ENCODE measurements around the gene PRKD2.
"Not testable (repeated sequence)": the region's sequence is repeated elsewhere in the genome, so short reads cannot be mapped to it uniquely, and the experiment has no call there.

The PRKD2 gene

DNA sequence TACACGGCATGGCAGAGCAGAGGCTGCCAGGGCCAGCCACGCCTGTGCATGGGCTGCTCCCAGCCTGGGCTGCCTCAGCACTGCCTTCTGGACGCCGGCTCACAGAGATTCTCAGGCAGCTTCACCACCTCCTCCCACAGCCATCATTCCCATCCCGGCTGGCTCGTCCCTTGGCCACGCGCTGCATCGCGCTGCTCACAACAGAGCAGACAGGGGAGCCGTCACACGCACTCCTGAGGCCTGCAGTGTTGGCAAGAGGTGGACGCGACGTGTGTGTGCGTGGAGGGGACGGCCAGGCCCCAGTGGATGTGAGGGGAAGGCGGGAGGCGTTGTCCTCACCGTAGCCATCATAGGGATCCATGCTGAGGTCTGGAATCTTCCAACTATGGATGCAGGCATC lies 7.6 kb upstream of the PRKD2 start:
- no peak for DNase-seq (ENCODE audit: low read depth)

DNA sequence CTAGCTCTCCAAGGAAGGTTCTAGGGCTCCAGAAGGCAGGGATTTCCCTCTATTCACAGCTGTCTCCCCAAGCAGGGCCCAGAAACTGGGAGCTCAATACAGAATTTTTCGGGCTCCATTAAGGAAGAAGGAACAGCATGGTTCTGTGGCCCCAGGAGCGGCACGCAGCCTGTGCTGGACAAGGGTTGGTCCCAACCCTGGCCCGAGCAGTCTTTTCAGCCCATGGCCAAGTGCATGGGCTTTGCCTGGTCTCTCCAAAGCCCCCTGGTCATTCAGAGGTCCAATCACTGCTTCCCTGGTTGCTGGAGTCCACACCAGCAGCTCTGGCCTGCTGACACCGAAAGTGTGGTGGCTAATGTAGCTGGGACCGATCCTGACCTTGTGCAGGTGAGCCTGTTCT lies 6.6 kb upstream of the PRKD2 start:
- DNase-seq (ENCODE audit: low read depth) = no peak

DNA sequence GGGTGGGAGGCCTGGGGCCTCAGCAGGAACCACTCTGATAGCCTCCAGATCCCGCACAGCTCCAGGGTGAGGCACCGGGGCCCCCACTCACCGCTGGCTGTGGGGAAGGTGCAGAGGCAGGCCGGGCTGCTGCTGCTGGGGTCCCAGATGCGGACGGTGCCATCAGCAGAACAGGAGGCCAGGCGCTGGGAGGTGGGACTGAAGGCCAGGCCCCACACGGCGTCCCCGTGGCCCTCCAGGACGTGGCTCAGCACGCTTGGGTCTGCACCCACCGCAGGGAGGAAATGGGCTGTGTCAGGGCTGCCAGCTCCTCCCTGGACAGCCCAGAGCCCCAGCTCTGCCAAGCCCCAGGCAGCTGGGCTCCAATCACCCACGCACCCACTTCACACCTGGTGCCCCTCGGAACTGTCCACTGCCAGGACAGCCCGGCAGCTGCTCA lies 6.1 kb upstream of the PRKD2 start:
- DNase-seq (ENCODE audit: low read depth) = no peak

DNA sequence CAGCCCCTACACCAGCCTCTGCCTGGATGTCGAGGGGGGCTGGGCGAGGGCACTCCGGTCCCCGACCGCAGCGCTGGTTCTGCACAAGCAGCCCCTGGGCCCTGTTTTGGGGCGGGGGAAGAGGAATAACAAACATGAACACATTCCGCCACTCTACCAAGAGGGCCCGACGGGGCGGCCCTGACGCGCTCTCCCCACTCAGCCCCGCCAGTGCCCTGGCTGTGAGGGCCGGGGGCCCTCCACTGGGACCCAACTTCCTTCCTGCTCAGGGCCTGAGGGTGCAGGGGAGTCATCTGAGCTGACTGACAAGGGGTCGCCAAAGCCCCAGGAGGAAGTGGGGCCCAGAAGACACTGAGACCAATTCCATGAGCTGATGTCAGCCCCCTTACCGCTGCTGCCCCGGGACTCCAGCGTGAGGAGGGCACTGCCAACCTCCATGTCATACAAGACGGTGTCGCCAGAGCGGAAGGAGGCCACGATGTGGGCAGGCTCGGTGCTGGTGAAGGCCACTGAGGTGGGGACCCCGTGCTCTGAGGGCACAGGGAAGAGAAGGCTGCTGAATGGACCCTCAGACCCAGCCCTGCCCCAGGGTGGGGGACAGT lies 5.6 kb upstream of the PRKD2 start:
- no peak for DNase-seq (ENCODE audit: low read depth)

DNA sequence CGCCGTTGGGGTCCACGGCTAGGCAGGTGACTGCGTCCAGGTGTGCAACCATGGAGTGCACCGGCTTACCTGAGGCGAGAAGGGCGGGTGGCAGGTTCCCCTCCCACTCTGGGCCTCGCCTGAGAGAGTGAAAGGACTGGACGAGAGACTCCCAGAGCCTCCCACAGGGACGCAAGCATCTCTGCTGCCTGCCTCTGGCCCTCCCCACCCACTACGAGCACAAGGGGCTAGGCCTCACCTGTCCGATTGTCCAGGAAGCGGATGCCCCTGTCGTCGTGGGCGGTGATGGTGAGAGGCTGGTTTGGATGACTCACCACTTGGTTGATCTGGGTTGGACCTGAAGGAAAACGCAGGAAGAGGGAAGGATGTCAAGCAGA lies 5.1 kb upstream of the PRKD2 start:
- DNase-seq (ENCODE audit: low read depth) = no peak

DNA sequence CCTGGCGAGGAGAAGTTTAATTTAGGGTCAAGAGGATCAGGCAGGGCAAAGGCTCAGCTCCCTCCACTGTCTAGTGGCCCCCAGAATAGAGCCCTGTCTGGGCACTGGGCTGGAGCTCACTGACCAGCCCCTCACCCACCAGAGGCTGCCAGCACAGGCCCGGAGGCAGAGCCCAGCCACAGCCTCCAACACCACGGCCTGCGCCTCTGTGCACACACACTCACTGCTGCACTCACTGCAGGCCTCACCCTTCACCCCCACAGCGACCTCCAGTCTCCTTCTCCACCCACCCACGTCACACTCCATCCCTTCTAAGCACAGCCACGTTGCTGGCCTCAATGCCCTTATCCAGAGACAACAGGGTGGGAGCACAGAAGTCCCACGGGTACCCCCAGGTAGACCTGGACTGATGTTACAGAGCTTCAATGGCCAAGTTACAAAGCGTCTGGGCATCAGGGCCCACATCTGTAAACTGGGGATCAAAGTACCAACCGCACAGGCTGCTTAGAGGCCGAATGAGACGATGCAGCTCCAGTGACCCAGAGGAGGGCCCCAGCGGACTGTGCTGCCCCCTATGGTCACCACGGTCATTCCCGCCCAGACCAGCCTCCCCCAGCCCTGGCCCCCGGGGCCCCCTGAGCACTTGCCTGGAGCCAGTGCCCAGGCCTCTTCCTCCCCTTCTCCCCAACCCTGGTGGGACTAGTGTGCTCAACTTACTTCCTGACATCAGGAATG lies 4.5 kb upstream of the PRKD2 start:
- DNase-seq (ENCODE audit: low read depth) = no peak

DNA sequence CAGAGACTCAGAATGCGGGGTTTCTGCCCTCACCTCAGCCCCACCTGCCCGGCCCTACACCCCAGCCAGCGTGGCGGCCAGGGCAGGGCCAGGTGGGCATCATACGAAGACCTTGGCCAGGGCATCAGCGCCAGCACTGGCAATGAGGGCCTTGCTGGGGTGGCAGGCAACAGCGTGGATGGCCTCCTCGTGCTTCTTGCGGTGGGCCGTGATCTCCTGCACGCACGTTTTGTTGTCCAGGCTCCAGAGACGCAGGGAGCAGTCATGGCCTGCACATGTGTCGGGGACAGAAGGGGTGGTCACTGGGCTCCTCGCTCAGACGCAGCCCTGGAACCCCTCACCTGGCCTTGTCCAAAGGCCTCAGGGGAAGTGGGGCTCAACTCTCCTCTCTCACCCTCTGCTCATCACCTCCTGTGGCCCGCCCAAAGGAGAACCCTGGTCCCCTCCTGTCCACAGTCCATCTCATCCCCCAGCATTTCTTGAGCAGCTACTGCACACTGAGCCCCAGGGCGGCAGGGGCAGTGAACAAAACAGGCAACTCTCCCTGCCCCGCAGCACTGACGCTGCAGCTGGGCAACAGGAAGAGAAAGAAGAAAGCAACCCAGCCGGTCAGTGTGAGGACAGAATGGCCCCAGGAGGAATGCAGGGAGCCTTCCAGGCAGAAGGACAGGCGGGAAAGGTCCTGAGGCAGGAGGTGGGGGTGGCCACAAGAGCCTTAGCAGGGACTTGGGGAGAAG lies 3.8 kb upstream of the PRKD2 start:
- no peak for DNase-seq (ENCODE audit: low read depth)

DNA sequence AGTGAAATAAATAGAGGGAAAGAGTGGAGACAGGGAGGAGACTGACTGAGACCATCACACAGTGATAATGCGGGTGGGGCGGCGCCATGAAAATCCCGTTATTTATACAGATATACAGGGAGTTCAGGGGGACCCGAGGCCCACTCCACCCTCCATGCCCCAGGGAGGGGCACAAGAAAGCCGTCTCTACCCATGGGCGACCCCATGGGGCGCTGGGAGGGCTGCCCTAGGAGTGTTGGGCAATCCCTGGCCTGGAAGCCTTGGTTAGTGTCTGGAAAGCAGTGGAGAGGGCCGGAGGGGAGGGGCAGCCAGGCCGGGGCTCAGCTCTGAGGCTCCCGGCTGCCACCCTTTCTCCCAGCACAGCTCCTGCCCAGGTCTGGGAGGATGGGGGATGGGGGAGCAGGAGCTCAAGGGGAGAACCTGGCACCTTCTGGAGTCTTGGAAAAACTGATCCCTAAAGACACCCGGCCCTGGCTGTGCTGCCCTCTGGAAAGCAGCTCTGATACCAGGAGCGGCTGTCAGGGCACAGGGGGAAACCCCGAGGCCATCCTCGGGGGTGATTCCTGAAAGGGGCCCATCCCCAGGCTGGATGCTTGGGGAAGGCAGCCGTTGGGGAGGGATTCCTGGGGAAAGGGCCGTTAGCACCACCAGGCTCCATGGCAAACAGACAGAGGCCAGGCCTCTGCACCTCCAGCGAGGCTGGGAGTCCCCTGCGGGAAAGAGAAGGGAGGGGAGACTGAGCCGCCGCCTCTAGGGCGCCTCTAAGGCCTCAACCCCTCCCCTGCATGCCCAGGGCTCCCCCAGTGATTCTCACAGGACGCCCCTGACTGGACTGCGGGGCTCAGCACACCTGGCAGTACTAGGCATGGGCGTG lies 3.0 kb upstream of the PRKD2 start:
- no peak for DNase-seq (ENCODE audit: low read depth)

DNA sequence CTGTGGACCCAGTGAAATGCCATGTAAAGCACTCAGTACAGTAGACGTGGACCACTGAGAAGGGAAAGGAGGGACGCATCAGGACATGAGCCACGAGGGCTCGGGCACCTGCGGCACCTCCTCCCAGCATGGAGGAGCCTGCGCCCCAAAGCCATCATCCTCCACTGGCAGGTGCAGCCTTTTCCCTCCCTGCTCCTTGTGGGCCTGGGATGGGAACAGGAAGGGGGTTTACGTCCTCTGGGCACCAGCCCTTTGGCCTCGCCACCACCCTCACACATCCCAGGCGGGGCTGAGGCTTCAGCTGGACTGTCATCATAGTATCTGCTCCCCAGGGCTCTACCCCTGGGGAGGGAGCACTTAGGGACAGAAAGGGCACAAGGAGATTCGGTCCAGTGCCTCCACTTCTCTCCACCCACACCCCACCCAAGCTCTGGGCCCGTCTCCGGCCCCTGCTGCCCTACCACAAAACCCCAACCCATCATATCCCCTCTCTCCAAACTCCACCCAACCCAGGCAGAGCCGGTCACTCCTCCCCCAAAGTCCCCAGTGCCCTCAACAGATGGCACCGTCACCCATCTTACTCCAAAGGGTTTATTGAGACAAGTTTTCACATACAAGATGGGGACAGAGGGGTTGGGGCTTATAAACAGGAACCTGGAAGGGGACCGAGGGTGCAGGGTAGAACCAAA lies 2.2 kb upstream of the PRKD2 start:
- no peak for DNase-seq (ENCODE audit: low read depth)

DNA sequence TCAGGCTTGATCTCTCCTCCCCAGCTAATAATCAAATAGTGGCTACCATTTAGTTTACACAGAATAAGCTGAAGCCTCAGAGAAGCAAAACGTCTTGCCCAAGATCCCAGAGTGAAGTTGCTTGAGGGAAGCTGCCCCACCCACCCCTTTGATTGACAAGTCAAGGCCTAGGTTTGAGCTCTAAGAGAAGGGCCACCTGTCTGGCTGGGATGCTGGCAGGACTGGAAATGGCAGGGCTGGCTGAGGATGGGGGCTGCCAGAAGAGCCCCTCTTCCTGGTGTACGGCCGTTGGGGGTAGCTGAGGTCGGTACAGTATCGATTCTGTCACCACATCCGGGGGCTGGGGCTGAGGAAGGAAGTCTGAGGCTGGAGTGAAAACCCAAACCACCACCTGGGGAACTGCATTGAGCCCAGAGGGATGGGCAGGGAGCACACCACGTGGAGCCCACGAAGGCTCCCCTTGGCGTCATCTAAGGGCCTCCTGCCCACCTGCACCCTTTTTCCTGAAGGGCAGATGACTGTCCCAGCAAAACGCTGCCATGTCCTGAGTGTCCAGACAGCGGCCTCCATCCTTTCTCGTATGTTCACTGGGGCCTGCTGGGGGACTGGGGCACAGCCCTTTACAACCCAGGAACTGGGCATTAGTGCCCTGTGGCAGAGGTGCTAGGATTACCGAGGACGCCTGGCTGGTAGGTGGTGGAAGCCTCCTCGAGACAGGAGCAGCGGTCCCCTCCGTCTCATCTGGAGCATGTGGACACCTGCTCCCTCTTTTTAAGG lies 1.4 kb upstream of the PRKD2 start:
- peak; percentile 43 for DNase-seq (ENCODE audit: low read depth)

DNA sequence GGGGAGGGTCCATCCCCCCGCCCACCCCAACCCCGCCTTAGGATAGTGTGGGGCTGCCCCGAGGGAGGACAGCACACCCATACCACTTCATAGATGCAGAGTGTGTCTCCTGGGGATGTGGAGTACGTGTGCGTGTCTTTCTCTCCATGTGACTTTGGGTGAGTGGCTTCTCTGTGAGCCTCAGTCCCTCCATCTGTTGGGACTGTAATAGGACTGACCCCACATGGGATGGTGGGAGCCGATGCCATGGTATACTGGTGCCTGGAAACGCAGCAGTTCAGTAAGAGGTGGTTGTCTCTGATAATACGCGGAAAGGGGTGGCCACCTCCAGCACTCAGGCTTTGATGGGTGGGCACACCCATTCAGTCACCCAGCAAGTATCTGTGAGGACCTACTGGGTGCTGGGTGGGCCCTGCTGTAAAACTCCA lies 816 bp upstream of the PRKD2 start:
- DNase-seq (ENCODE audit: low read depth) = no peak

DNA sequence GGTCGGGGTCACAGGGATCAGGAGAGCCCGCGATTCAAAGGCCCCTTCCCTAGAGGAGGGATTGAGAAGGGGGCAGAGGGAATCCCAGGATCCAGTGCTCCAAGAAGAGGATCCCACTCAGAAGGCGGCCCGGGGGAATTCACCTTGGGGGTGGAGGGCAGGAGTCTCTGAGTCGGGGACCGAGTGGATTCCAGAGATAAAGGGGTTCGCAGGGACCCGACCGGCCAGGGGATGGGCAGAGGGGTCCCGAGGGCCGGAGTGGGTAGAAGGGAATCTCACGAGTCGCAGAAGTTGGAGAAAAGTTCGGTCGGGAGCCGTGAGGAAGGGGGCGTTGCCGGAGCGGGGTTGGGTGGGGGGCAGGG lies 261 bp downstream of the PRKD2 start:
- no peak for DNase-seq (ENCODE audit: low read depth)

DNA sequence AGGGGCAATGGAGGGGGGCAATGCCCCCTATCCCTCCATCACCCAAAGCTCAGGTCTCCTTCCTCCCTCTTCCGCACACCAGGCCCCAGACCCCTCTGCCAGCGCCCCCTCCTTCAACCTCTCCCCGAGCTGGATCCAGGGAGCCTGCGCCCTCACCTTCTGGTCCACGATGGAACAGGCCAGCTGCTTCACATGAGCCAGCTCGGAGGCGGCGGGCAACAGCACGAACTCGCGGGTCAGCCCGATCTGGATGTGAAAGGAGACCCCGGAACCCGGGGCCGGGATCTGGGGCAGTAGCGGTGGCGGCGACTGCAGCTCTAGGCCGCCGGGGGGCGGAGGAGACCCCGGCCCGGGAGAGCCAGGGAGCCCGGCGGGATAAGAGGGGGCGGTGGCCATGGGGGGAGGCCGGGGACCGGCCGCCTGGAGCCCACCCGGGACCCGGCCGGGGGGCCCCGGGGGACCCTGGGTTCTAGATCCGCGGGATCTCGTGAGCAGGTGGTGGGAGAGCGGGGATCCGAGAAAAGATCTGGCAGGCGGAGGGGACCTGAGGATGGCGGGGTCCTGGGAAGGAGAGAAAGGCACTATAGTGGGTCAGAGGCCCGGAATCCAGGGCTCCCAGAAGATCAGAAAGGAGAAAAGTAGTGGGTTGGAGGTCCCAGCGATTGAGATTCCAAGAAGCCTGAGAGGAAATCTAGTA lies 791 bp downstream of the PRKD2 start:
- no peak for DNase-seq (ENCODE audit: low read depth)

DNA sequence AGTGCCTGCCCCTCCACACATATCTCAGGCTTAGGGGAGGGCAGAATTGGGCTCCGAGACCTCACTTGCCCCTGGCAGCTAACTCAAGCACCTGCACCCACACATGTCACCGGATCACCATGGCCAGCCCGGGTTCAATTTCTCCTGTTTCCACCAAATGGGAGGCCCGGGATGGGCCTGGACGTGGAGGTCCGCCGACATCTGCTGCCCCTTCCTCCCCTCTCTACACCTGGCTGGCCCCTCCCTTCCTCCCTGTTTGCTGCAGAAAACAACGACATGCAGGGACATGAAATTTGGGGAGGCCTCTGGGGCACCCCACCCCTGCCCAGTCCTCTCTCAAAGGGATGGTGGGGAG lies 1.3 kb downstream of the PRKD2 start:
- DNase-seq (ENCODE audit: low read depth) = no peak

DNA sequence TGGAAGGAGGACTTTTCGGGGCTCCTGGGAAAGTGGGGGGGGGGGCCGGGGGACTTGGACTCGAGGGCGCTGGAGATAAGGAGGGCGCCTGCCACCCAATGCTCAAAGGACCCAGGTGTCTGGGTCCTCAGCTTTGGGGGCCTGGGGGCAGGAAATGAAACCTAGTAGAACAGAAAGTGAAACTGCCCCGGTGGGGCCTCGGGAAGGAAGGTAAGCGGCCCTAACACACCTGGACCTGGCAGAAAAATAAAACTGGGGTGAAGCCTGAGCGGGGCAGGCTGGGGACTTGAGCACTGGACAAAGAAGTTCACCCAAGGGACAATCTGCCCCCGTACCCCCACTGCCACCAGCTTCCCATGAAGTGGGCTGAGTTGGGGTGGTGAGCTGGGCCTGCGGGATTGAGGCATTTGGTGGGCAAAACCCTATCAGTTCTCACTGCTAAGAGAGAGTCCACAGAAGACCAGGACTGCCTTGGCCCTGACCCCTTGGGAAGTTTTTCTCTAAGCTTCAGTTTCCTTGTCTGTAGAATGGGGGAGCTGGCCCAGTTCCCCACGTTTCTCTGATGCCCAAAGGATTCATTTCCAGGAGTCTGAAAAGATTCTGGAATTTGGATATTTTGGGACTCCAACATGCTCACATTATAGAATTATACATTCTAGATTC lies 2.3 kb downstream of the PRKD2 start:
- DNase-seq (ENCODE audit: low read depth) = peak; percentile 50

DNA sequence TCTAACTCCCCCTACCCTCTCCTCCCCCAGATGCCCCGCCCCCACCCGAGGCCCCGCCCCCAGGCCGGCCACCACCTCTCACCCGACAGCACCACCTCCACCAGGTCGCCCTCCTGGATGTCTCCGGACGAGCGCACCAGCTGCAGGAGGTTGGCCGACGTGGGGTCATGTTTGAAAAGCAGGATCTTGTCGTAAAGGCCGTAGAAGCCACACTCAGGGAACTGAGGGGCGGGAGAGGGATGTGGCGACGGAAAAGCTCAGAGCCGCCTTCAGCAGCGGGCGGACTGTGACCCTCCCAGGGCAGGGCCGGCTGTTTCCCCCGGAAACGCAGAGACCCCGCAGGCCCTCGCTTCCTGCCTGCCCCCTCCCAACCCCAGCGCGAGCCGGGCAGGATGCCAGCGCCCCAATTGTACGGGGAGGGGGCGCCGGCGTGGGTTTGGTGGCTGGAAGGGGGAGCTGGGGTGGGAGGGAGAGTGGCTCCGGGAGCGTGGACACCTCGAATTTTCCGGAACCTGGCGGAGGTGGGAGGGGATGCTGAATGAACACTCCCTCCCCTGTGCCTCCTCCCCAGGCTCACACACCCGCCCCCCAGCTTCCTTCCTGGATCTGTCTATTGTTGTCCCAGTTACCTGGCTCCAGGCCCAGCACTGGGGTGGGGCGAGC lies 3.0 kb downstream of the PRKD2 start:
- DNase-seq (ENCODE audit: low read depth) = peak; percentile 61

DNA sequence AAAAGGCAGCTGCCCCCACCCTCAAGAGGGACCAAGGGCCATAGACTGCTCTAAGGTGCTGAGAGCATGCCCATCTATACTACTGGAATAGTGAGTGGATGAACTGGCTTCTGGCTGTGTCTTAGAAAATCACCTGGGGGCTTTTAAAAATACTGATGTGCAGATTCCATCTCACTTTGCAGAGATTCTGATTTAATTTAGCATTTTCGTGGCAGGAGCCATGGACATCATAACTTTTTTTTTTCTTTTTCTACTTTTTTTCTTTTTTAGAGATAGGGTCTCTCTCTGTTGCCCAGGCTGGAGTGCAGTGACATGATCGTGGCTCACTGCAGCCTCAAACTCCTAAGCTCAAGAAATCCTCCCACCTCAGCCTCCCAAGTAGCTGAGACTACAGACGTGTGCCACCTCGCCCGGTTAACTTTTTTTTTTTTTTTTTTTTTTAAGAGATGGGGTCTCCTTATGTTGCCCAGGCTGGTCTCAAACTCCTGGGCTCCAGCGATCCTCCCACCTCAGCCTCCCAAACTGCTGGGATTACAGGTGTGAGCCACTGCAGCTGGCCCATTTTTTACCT lies 4.1 kb downstream of the PRKD2 start:
- DNase-seq (ENCODE audit: low read depth) = not testable (repeated sequence)

DNA sequence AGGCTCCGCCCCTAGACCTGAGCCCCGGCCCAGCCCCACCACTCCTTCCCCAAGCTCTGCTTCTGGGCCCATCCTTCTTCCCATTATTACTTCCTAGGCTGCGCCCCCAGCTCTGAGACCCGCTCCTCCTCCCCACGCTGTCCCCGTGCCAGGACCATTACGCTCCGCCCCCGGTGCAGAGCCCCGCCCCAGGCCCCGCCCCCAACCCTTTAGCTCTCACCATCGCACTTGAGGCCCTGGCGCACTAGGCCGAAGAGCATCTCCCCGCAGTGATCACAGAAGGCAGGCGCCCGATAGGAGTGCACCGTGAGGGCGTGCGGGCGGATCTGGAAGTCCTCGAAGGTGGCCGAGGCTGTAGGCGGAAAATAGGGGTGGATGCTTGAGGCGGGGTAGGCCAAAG lies 6.2 kb downstream of the PRKD2 start:
- no peak for DNase-seq (ENCODE audit: low read depth)

Measured in stimulated activated CD8-positive, alpha-beta memory T cell treated with anti-CD3 and anti-CD28 coated beads, Interleukin-12 subunit alpha, Interleukin-12 subunit beta, amount 100 ng/mL, for 4 hours (primary cell).